ENCODE results near the gene CHD5.

CHD5 gene

DNA sequence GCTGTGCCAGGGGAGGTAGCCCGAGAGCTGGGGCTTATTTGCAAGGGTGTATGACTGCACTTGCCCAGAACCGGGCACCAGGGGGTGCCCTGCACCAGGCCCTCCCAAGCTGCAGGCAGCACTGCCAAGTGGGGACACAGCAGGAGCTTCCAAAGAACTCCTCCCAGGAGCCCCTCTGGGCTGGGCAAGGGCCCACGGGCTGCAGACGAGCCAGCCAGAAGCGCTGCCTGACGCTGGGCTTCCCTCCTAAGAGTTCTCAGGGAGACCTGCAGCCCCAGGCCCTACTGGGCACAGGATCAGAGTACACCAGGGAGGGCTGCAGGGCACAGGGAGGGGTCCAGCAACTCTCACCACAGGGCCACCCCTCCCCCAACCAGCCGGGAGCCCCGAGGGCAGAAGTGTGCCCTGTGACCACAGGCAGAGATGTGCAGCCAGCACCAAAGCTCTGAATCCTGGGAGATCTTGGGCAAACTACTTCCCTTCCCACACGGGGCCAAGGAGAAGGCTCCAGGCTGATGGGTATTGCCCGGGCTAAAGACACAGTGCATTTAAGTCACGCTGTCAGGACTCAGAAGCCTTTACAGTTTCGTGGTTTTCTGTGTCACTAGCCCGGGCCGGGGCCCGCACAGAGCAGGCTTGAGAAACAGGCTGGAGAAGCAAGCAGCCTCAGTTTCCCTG is 71.0 kb downstream of the CHD5 start:
- DNase-seq, result no peak

DNA sequence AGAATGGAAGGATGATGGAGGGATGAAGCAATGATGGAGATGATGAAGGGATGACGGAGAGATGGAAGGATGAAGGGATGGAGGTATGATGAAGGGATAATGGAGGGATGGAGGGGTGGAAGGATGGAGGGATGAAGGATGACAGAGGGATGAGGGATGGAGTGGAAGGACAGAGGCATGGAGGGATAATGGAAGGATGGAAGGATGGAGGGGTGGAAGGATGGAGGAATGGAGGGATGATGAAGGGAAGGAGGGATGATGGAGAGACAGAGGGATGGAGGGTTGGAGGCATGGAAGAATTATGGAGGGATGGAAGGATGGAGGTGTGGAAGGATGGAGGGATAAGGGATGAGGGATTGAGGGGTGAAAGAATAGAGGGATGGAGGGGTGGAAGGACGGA is 71.6 kb downstream of the CHD5 start:
- no peak for DNase-seq

DNA sequence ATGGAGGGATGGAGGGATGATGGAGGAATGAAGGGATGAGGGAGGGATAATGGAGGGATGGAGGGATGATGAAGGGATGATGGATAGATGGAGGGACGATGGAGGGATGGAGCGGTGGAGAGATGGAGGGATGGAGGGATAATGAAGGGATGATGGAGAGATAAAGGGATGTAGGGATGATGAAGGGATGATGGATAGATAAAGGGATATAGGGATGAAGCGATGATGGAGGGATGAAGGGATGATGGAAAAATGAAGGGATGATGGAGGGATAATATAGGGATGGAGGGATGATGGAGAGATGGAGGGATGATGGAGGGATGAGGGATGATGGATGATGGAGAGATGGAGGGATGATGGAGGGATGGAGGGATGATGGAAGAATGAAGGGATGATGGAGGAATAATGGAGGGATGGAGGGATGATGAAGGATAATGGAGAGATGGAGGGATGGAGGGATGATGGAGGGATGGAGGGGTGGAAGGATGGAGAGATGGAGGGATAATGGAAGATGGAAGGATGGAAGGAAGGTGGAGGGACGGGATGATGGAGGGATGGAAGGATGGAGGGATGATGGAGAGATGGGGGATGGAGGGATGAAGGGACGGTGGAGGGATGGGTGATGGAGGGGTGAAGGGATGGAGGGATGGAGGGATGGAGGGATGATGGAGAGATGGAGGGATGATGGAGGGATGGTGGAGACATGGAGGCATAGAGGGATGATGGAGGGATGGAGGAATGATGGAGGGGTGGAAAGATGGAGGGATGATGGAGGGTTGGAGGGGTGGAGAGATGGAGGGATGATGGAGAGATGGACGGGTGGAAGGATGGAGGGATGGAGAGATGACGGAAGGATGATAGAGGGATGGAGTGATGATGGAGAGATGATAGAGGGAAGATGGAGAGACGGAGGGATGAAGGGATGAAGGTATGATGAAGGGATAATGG is 72.4 kb downstream of the CHD5 start:
- DNase-seq, result no peak

DNA sequence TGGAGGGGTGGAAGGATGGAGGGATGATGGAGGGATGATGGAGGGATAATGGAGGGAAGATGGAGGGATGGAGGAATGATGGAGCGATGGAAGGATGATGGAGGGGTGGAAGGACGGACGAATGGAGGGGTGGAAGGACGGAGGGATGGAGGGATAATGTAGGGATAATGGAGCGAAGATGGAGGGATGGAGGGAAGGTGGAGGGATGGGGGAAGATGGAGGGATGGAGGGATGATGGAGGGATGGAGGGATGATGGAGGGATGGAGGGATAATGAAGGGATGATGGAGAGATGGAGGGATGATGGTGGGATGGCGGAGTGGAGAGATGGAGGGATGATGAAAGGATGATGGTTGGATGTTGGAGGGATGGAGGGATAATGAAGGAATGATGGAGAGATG is 73.1 kb downstream of the CHD5 start:
- DNase-seq, result no peak

DNA sequence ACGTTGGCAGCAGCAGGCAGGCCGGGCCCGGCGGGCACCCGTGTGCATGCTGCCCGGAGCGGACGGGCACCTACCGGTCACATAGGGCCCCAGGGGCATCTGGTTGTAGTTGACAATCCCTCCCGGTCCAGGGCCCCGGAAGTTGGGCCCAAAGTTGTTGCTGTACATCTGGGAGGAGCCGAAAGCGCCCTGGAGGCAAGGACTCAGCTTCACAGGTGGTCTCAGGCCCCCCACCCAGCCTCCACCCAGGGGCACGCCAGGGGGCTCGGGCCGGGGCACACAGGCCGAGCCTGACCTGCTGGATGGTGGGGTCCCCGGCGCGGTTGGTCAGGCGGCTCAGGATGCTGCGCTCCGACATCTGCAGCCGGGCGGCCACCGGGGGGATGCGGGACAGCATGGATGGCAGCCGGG is 73.8 kb downstream of the CHD5 start:
- DNase-seq, result no peak

- DNase-seq, result no peak
Measured at GRCh38 chr1:6105763-6106162, 74.4 kb downstream of the CHD5 start.

GRCh38 chr1:6105218-6105679 is 74.9 kb downstream of the CHD5 start:
- DNase-seq, result no peak

- DNase-seq, result no peak
Measured at GRCh38 chr1:6104631-6105030, 75.5 kb downstream of the CHD5 start.

DNA sequence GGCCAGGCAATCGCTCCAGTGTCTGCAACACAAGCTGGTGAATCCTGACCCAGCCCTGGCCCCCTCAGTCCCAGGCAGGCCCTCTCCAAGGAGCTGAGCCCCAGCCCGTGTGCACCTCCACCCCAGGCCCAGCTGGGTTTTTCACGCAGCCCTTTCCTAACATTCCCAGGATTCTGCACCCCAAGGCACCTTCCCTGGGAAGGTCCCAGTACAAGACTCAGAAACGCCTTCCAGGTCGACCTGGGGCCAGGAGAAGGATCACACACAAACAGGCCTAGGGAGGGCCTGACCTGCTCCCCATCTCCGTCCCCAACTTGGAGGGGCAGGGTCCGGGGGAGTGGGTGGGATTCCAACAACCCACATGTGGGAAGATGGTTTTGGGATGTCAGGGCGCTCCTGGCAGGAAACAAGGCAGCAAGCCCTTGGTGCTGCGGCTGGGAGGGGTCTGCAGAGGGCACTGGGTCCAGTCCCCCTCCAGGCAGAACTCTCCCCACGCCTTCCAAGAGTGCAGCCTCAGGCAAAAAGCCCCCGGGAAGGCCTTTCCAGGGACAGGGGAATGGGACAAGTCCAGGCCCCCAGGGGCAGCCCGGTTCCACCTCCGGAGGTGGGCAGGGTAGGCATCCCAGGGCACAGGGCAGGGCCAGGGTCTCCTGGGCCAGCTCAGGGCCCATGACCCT is 76.1 kb downstream of the CHD5 start:
- DNase-seq, result no peak

DNA sequence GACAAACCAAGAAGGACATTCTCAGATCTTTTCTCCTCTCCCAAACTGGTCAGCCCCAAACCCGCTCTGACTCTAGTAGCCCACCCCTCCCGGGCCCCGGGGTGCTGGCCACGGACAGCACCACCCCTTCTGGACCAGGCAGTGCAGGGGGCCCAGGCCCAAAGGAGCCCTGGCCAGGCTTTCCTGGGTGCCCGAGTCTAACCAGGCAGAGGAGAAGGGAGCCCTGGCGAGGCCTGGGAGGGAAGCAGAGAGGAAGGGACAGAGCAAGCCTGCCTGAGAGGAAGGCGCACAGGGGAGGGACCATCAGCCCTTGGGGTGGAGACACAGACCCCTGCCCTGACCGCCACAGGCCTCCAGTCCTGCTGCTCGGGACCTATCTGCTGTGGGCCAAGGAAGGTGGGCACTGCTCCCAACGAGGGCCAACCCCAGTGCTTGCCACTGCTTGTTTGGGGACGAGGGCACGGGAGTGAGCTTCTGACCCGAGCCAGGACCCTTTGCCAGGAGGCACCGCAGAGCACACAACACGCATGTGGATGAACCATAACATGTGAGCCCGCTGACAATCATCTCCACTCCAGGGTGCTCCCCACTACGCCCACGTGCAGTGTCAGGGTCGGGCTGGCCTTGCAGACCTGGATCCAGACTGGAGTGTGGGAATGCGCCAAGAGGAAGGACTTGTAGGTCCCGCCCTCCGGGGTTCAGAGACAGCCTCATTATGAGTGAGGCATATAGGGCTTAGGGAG is 76.8 kb downstream of the CHD5 start:
- no peak for DNase-seq

GRCh38 chr1:6102532-6102845 is 77.6 kb downstream of the CHD5 start:
- no peak for DNase-seq

DNA sequence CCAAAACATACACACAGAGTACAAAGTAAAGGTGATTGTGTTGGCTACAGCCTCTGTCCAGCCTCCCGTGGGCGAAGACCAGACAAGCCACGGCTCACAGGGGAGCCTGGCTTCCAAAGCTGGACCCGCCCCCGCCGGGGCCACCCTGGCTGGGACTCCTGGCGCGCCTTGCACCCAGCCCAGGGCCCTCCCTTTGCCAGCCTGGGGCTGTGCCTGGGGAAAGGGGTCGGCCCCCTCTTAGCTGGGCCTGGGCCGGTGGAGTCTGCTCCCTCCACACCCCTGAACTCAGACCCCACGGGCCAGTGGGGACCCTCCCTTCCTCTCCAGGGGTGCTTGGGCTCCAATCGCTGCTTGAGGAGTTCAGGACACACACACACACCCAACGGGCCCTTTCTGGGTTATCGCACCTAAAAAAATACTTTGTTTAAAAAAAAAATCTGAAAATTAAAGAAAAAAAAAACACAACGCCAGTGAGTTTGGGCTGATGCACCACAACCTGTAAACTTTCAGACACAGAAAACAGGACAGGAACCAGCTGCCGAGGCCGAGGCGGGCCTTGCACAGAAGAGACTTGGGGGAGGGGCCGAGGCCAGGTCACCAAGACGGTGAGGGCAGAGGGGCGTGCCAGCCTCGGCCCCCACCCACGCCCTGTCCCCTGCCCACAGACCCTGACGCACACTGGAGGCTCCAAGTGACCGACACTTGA is 78.1 kb downstream of the CHD5 start:
- no peak for DNase-seq

DNA sequence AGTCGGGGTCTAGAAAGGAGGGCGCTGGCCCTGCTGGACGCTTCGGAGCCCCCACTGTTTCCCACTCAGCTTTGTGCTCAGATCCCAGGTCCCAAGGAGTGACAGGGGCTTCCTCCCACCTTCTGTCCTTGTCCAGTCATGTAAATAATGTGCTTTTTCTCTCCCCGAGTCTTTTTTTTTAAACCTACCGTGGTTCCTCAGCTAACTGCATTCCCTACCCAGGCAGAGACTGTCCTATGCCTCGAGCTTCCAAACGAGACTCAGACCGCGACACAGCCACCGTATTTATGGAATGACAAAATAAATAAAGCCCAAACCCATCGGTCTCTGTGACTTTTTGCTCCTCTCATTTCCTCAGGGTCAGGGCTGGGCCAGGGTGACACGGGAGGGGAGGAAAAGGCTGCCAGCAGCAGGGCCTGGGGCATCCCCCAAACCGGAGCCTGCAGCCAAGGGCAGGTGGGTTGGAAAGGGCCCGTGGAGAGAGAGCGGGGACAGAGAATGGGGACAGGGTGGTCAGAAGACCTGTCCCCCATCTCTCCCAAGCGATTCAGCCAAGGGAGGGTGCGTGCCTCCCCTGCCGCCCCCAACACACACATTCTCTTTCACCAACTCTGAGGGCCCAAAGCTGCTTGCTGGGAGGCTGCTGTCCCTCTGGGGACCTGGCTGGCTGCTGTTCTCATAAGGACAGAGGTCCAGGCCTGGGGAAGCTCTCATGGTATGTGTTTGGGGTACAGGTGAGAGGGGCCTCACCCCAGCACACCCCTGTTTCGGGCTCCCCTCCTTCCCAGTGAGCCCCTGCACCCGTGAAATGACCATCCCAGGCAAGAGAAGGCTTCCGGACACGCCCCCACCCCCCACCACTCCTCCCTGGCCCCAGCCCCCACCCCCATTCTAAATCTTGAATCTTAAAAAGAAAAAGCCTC is 79.0 kb downstream of the CHD5 start:
- no peak for DNase-seq

GRCh38 chr1:6099787-6100765 is 80.0 kb downstream of the CHD5 start:
- no peak for DNase-seq

- DNase-seq, result no peak
Measured at GRCh38 chr1:6099297-6099696, 80.8 kb downstream of the CHD5 start.

- DNase-seq, result no peak
Measured at GRCh38 chr1:6098303-6099215, 81.6 kb downstream of the CHD5 start.

DNA sequence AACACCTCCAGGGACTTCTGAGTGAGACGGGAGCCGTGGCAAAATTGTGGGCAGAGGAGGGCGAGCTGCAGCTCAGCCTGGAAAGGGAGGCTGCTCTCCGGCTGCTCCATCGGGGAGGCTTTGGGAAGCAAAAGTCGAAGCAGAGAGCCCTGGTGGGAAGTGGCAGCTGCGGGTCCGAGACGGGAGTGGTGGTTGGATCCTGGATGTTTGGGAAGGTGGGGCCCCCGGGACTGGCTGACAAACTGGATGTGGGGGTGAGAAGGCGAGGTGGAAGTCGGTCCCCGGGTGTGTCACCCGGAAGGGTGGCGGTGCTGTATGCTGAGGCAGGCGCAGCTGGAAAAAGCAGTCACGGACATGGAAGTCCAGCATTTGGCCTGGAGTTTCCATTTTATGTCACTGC is 82.3 kb downstream of the CHD5 start:
- DNase-seq, result no peak

DNA sequence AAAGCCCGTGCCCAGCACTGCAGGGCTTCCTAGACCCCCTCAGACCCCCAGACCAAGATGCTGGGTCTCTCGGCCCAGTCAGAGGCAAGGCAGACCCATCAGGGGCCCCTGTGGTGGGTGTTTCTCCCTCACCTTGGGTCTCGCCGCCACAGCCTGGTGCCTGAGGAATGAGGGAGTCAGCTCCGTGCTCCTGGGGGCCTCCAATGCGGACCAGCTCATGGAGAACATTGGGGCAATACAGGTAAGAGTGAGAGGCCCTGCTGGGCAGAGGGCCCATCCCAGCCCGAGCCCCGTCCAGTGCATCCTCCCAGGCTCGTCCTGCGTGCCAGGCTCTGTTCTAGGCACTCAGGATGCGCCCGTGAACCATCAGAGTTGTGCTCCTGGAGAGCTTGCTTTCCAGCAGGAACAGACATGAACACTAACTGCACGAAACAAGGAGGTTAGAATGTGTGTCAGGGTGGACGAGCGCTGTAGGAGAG is 83.0 kb downstream of the CHD5 start:
- no peak for DNase-seq
